NCI-H2029 (cell line): ENCODE measurements around the gene EML2.
"Not testable (repeated sequence)": the region's sequence is repeated elsewhere in the genome, so short reads cannot be mapped to it uniquely, and the experiment has no call there.

Source experiments
- DNase-seq: peaks from one replicate; lab custom pipeline; 2025; lab: John Stamatoyannopoulos, UW

Gene EML2

DNA sequence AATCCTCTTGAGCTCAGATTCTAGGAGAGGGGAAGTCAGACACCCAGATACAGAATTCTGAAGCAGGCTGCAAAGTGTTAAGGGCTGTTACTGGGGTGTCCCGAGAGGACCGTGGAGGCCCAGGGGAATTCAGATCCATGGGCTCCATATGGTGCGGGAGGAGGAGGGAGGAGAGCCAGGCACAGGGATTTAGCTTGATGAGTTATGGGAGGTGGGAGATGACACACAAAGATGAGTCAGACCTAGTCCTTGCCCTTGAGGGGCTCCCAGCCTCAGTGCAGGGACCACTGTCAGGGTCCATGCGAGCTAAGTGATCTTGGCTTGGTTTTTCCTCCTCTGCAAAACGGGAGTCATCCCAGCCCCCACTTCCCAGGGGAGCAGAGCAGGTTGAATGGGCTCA is 14.4 kb upstream of the EML2 start:
- DNase-seq: no peak

- DNase-seq: no peak
Measured at GRCh38 chr19:45650722-45651121, 11.5 kb upstream of the EML2 start.

- DNase-seq: no peak
Measured at GRCh38 chr19:45646345-45646698, 7.1 kb upstream of the EML2 start.

GRCh38 chr19:45645631-45646344 is 6.6 kb upstream of the EML2 start:
- DNase-seq: peak; percentile 75

DNA sequence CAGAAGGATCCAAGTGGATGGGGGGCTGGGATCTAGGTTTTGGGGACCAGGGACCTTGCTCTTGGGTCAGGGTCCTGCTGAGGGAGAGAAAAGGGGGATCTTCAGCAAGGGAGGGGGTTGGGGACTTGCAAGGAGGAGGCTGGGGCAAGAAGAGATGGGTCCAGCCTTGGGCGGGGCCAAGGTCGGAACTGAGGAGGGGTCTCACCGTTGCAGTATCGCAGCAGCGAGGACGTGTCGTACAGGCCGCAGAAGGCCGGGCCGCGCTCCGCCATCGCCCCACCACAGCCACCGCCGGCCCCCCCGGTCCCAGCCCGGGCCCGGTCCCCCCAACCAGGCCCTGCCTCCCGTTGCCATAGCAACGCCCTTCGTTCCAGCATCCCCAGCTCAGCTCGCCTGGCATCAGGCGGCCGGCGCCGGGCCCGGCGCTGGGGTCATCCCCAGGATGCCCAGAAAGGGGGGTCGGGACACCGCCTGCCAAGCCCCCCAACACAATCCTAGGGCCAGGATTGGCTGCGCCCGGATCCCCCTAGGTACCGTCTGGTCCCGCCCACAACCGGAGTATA is 6.0 kb upstream of the EML2 start:
- DNase-seq: no peak

DNA sequence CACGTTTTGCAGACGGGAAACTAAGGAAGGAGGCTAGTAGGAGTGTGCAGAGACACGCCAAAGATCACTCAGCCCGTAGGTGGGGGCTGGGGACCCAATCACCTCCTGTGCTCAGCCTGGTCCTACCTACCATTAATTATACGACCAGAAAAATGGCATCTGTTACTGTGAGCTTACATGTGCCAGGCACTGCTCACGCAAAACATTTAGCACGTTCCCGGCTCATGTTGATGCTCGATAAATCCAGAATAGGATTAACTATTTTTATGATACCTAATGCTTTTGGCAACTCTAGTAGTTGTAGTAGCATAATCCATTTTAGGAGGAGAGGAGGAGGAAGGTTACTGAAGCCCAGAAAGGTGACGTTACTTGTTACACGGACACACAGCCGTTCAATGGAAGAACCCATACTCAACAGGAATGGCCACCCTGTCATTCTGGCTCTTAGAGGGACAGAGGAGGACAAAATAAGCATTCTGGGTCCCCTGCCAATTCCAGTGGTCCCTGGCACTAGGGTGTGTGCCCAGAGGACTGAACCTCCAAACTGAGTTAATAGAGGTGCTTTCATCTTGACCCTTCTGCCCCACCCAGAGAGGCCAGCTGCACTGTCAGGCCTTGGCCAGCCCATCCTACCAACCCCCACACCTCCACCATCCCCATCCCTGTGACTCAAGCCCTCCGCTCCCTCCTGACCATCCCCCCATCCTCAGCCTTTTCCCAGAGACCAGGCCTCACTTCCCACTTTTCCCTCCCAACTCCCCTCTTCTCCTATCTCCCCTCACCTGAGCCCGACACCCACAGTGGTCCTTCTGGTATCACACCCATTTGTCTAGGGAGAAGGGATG is 5.0 kb upstream of the EML2 start:
- DNase-seq: no peak

DNA sequence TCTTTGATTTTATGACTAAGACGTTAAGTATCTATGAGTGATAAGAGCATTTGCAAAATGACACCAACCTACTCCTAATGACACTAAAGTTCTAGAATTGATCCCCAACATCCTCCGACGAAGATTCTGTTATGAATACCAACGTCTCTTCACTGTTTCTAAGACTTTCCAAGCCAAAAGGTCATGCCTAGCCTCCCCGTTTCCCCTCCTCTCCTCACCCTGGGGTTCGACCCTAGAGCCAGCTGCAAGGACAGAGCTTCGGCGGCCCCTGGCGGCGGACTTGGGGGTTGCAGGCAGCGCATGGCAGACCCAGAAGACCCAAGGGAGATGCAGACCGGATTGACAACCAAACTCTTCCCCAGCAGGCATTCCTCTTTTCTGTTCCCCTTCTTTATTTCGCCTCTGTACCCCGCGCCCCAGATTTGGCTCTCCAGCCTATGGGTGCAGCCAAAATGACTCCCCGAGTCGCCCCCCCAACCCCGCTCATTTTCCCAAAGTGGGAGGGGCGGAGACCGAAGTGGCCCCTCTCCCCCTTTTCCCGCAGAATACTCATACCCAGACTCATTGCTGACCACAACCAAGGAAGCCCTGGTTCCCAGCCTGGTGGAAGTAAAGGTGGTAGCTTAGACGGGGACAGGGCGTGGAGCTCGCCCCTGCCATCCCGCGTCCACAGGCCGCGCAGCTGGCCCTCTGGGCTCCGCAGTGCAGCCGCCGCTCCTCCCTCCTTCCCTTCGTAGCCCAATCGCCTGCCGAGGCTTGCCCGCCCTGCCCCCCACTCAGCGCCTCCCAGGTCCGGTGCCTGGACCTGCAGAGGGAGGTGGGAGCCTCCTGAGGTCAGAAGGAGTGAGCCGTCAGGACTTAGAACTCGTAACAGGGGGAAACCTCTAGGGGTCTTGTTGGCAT is 4.1 kb upstream of the EML2 start:
- peak; percentile 62 for DNase-seq

- peak; percentile 83 for DNase-seq
Measured at GRCh38 chr19:45641274-45642105, 2.3 kb upstream of the EML2 start.

- no peak for DNase-seq
Measured at GRCh38 chr19:45640849-45641273, 1.7 kb upstream of the EML2 start.

GRCh38 chr19:45637890-45638667 is 1.1 kb downstream of the EML2 start:
- DNase-seq: no peak

DNA sequence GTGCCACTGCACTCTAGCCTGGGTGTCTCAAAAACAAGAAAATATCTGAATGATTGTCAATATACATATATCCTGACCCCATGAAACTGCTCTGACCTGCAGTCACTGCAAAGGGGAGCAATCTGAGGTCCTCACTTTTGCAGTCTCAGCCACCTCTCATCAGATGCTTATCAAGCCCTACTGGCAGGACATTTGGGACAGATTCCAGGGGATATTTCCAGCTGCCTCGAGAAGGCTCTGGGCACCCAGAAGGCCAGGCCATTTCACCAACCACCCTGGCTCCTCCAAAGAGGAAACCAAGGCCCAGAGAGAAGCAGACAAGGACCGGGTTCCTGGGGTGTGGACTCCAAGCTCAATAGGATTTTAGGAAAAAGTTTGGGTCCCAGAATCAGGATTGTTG is 2.3 kb downstream of the EML2 start:
- DNase-seq: no peak

DNA sequence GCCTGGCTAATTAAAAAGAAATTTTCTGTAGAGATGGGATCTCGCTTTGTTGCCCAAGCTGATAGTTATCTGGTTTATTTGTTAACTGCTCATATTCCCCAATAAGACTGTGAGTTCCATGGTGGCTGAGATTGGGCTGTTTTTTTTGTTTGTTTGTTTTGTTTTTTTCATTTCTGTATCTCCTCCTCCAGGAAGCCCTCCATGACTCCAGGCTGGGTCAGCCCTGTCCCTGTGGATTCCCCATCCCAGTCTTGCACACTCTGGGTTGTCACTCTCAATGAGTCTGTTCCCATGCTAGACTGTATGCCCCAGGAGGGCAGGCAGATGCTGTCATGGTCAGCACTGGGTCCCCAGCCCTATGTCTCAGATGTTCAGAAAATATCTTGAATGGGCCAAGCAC is 2.9 kb downstream of the EML2 start:
- DNase-seq: no peak

- DNase-seq: peak; percentile 57
Measured at GRCh38 chr19:45632468-45633196, 6.6 kb downstream of the EML2 start.

- DNase-seq: no peak
Measured at GRCh38 chr19:45630463-45630862, 8.7 kb downstream of the EML2 start.

GRCh38 chr19:45629704-45630103 is 9.5 kb downstream of the EML2 start:
- DNase-seq: no peak

- not testable (repeated sequence) for DNase-seq
Measured at GRCh38 chr19:45628219-45628618, 11.0 kb downstream of the EML2 start.

GRCh38 chr19:45623984-45624383 is 15.2 kb downstream of the EML2 start:
- no peak for DNase-seq

- no peak for DNase-seq
Measured at GRCh38 chr19:45621976-45622503, 17.2 kb downstream of the EML2 start.

GRCh38 chr19:45621389-45621788 is 17.8 kb downstream of the EML2 start:
- no peak for DNase-seq

DNA sequence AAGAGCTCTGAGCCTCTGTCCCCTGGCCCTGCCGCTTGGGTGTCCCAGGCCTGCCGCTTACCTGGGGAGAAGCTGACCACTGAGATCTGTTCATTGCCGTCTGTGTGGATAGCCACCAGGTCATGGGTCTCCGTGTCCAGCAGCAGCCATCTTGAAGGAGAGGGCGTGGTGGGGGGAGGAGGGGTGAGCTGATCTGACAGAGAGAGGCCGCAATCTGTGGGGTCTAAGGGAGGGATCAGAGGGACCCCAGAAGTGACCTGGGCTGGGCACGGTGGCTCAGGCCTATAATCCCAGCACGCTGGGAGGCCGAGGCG is 22.5 kb downstream of the EML2 start:
- no peak for DNase-seq
